Muscle of arm (tissue), 12 donors: ENCODE data around the gene RALBP1. TPM values are rescaled to one million over a fixed set of nuclear protein-coding genes. Genes with fewer than 3 reads are reported as not detected.

Experiments used
- DNase-seq: peaks from one replicate; pipeline ENCODE4 v3.0.0-alpha.2; 2013
- polyA plus RNA-seq, 12 donors: library from polyadenylated mRNA; unstranded; fragments of 120-200 nt; gene quantifications; one replicate each; pipeline ENCODE4 v1.2.1, GENCODE V29; 2013; ENCODE audit not compliant: insufficient read length in 12 of 12

The RALBP1 gene
- polyA plus RNA-seq, 12 donors: 39.7 to 94.5 (median 44.2) TPM; not detected in 1

DNA sequence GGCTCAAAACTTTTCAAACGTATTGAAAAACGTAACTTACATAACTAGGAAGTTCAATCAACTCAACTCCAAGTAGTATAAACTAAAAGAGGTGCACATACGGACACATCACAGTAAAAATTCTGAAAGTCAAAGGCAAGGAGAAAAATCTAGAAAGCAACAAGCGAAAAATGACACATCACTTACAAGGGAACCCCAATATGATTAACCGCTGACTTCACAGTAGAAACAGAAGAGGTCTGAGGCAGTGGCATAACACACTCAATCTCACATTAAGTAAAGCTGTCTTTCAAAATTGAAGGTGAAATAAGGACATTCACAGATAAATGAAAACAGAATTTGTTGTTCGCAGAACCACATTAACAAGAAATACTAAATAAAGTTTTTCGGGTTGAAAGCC lies 106.4 kb downstream of the RALBP1 start:
- DNase-seq: no peak

GRCh38 chr18:9586814-9587213 lies 111.5 kb downstream of the RALBP1 start:
- no peak for DNase-seq

Other genes starting within 250 kb of the RALBP1 start
- gene TWSG1, start 140.7 kb upstream of the RALBP1 start, polyA plus RNA-seq: 100 to 1,000 TPM in 1 of 12 donors, 10 to 100 TPM in 10, not detected in 1; 42.0 to 108 (median 61.9) TPM
- 100 to 1,000 TPM in 1 of 12 donors, 10 to 100 TPM in 10, not detected in 1; 50.5 to 103 (median 67.9) TPM for gene PPP4R1, start 139.0 kb downstream of the RALBP1 start, polyA plus RNA-seq
- 10 to 100 TPM in 11 of 12 donors, not detected in 1; 20.2 to 50.8 (median 32.8) TPM for gene RAB31, start 232.8 kb downstream of the RALBP1 start, polyA plus RNA-seq